Measurements from ENCODE around the gene NEU2.
A peak's percentile ranks its signal among the peaks of the same experiment; 100 is the strongest.
"Not testable (repeated sequence)": the region's sequence is repeated elsewhere in the genome, so short reads cannot be mapped to it uniquely, and the experiment has no call there.

NEU2 gene

DNA sequence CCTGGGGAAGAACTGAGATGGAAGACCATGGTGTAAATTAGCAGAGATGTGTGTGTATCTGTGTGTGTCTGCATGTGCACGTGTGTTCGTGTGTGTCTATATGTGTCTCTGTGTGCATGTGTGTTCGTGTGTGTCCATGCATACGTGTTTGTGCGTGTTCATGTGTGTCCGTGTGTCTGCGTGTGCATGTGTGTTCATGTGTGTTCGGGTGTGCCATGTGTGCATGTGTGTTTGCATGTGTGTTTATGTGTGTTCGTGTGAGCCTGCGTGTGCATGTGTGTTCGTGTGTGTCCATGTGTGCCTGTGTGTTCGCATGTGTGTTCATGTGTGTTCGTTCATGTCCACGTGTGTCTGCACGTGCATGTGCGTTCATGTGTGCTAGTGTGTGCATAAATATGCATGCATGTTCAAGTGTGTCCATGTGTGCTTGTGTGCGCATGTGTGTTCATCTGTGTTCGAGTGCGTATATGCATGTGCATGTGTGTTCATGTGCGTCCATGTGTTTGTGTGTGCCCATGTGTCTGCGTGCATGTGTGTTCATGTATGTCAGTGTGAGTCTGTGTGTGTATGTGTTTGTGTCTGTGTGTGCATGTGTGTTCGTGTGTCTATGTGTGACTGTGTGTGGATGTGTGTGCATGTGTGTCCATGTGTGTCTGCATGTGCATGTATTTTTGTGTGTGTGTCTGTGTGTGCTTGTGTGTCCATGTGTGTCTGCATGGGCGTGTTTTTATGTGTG, 3.1 kb downstream of the NEU2 start:
- no peak for DNase-seq

DNA sequence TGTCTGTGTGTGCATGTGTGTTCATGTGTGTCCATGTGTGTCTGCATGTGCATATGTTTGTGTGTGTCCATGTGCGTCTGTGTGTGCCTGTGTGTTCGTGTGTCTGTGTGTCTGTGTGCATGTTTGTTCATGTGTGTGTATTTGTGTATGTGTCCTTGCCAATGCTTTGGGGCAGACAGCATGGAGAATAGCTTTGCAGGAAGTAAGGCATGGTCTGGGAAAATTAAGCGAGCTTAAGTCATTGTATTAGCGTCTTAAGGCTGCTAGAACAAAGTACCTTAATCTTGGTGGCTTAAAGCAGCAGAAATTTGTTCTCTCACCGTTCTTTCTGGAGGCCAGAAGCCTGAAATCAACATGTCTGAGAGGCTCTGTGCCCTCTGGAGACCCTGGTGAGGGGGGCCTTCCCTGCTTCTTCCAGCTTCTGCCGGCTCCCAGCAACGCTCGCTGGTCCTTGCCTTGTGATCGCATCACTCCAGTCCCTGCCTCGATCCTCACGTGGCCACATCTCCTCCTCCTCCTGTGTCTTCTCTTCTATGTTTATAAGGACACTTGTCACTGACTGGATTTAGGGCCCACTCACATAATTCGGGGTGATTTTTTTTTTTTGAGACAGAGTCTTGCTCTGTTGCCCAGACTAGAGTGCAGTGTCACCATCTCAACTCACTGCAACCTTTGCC, 3.8 kb downstream of the NEU2 start:
- DNase-seq, result no peak

DNA sequence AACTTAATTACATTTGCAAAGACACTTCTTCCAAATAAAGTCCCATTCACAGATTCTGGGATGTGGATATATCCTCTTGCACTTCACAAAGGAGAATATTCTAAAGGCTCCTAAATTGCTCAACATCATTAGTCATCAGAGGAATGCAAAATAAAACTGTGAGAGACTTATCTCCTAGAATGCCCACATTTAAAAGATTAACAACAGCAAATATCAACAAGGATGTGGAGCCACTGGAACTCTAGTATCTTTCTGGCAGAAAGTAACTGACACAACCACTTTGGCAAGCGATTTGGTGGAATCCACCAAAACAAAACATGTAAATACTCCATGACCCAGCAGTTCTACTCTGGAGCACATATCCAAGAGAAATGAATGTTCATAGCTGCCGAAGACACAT, 4.6 kb downstream of the NEU2 start:
- no peak for DNase-seq

DNA sequence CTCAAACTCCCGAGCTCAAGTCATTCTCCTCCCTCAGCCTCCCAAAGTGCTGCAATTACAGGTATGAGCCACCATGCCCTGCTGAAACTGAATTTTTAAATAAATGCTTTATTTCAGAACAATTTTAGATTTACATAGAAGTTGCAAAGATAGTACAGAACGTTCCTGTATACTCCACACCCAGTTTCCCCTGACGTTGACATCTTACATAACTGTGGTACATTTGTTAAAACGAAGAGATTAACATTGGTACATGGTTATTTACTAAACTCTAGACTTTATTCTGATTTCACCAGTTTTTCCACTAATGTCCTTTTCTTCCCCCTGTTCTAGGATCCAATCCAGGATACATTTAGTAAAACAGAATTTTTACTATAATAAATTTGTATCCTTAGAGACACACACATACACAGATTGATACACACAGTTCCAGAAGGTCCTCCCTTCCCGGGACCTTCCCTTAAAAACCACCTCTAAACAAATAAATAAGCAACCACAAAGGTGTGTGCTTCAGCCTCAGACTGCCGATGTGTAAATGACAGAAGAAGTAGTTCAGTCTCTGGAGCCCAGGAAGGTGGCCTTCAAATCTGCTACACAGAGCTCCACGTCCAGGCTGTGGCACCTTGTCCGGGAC, 6.9 kb downstream of the NEU2 start:
- DNase-seq, result no peak

DNA sequence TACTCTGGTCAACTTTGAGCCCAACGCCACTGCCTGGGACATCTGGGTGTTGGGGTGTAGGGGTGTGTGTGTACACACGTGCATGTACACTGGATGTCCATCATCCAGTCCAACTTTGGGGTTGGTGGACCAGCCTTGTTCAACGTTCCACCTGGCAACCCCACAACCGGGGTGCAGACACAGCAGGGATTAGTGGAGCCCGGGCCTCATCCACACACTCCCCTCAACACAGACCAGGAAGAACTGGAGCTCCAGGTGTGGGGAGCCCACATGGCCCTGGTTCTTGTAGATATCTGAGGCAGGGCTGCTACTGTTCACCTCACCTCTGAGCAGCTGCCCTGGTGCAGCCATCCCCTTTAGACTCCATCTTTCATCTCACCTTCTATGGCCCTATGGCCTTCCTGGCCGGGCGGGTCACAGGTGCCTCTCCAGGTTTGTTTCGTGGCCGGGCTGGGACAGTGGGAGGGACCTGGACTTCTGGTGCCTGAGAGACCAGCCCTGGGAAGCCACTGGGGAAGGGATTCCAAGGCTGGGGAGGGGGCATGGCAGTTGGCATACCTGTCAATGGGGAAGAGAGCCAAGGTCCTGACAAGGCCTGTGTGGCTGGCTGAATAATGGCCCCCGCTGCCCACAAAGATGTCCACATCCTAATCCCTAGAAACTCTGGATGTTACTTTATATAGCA, 7.5 kb downstream of the NEU2 start:
- DNase-seq, result peak; percentile 41

DNA sequence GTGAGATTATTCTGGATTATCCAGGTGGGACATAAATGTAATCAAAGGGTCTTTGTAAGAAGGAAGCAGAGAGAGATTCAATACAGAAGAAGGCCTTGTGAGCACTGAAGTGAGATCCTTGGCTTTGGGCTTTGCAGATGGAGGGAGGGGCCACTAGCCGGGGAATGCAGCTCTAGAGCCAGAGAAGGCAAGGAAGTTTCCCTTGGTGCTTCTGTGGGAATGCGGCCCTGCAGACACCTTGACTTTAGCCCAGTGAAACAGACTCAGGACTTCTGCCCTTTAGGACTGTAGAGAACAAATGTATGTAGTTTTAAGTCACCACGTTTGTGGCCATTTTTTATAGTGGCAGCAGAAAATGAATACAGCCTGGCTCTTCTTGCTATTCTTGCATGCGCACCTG, 8.1 kb downstream of the NEU2 start:
- peak; percentile 30 for DNase-seq

DNA sequence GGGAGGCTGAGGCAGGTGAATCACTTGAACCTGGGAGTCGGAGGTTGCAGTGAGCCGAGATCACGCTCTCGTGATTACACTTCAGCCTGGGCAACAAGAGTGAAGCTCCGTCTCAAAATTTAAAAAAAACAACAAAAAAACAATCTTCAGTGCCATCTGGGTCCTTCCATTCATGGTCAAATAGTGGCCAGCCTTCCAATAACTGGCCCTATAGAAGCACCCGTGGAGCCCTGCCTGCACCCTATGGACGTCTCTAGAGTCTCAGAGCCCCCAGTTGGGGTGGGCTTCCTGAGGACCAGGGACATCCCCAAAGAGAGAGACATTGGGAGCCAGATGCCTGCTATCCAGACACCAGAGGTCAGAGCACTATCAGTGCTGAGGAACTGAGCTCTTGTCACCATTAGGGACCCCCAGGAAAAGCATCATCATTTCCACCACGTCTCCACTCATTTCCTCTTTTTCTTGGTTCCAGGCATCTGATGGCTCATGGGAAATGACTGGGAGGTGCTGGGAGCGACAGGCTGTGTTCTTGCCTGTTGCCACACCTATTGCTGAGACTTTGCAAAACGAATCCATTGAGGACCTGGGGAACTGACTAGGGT, 9.4 kb downstream of the NEU2 start:
- peak; percentile 16 for DNase-seq

DNA sequence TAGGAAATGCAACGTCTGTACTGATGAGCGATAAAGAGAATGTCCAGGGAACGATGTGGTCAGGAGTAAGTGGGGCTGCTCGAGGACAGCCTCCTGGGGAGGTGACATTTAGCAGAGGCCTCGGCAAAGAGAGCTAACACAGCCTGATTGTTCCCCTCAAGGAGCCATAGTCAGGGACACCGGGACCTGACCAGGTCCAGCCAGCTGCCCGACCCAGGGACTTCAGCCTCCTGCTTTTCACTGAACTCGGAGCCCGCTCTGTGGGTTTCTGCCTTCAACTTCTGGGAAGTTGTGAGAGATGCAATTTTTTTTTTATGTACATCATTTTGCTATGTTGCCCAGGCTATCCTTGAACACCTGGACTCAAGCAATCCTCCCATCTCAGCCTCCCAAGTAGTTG, 10.1 kb downstream of the NEU2 start:
- DNase-seq, result no peak

DNA sequence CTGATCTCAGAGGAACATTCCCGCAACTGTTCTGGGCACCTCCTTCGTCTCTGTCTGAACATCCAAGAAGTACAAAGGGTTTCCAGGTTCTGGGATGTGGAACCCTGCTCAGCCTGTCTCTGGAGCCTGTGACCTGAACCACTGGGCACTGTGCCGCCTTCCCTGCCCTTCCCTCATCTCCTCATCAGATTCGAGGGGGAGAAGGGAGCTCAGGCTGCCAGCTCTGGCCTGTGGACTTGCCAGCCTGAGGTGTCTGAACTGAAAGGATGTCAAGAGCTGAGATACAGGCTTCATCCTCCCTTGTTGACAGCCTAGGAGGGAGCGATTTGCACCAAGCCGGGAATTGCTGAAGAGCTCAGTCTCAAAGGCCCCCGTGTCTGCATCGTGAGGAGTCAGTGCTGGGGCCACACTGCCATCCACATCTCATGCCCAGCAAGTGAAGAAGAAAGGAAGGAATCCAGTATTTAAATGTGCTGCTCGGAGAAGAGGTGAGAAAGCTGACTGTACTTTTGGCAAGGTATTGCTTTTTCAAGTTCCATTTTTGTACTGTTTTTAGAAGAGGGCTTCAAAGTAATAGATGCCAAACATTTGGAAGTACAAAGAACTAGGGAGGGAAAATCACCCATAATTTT, 12.6 kb downstream of the NEU2 start:
- no peak for DNase-seq

DNA sequence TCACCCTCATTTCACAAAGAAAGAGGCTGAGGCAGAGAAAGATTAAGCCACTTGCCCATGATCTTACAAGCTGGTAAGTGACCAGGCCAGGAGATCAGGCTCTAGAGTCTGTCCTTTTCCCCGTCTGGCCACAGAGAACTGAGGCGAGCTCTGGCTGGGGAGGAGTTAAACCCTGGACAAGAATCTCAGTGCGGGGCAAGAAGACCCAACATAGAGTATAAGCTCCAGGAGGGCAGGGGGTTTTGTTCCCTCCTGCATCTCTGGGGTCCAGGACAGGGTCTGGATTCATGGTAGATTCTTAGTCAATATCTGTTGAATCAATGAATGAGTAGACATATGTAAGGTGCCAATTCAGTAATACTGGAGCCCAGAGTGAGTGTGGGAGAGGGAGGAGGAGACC, 14.7 kb downstream of the NEU2 start:
- peak; percentile 31 for DNase-seq

DNA sequence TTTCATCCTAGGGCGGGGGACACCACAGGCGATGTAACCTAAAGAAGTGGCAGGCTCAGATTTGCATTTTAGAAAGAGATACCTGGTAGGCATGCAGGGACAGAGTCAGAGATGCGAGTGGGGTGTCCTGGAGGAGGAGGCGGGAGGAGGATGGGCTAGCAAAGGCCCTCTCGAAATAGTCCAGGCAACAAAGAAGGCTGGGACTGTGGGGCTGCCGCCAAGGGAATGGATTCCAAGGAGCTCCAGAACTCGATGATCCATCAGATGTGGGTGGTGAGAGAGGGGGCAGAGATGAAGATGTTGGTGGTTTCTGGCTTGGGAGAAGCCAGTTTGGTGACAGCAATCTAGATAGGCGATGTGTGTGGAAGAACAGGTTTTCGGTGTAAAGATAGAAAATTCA, 15.2 kb downstream of the NEU2 start:
- peak; percentile 48 for DNase-seq

DNA sequence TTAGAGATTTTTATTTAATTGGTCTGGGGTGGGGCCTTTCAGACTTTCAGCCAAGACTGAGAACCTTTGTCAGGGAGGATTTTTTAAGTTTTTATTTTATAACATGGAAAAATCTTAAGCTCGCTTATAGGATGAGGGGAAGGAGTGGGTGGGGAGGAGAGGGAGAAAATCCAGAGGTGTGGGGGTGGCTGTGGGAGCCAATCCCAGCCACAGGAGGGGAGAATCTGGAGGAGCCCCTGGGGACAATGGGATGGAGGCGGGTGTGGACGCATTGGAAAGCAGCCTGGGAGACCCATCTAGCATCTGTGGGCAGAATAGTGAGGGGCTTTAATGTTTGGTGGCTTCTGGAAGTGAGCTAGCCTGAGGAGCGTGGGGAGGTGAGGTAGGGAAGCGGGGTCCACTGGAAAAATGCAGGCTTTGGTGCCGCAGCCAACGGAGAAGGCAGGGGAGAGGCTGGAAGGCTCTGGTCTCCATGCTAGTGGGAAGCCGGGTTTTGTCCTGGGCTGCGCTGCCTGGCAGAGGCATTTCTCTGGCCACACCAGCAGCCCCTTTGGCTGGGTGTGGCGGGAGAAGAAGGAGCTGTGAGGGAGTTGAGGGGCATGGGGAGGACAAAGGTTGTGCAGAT, 16.2 kb downstream of the NEU2 start:
- DNase-seq, result peak; percentile 51

DNA sequence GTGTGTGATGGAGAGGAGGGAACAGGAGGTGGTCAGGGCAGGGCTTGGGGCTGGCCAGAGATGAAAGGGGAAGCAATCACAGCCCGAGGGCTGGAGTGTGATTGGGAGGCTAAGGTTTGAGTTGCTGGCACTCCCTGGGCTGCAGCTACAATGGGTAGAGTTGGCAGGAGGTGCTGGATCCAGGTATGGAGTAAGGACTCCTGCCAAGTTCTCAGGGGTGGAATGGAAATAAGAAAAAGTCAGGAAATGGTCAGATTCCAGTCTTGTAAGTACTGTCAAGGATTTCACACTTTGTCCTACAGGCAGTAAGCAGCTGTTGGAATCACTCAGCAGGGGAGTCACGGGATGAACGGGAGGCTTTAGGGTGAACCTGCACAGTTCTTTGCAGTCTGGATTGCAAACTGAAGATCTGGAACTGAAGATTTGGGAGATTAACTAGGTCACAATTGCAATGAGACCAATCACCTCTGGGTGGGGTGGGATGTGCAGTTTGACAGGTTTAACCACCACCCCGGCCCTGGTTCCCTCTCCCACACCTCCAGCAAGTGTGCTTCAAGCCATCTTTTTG, 16.8 kb downstream of the NEU2 start:
- DNase-seq, result peak; percentile 45

DNA sequence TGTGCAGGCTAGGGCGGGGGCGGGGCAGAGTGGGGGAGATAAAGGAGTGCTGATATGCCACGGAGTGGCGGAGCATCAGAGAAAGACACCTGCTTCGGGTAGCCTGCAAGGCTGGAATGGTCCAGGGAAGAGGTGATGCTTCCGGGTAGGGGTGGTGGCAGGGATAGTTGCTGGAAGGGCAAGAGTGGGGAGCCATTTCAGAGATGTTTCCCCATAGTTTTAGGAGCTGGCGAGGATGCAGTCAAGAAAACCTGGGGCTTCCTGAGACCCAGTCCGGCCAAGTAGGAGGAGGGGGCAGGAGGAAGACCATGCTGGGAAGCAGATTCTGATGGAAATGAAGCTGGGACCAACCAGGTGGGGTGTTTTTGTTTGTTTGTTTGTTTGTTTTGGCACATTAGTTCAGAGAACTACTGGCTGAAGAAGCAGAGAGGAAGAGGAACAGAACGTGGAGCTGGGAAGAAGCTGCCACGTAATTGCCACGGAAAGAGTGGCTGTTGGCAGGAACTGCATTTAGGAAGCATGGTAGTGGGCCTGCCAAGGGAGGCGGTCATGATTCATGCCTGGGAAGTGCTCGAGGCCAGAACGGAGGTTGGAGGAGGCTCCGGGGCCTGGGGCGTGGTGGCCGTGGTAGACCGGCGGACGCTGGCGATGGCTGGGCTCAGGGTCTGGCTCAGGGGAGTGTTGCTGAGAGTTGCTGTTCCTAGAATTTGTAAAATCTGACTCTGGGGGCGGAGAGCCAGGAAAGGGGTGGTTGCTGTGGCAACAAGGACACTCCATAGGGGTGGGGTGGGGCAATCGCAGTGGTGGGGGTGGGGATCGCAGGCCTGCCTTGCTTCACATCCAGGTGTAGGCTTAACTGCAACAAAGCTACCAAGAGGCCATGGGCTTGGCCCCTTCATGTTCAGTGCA, 19.0 kb downstream of the NEU2 start:
- peak; percentile 51 for DNase-seq

DNA sequence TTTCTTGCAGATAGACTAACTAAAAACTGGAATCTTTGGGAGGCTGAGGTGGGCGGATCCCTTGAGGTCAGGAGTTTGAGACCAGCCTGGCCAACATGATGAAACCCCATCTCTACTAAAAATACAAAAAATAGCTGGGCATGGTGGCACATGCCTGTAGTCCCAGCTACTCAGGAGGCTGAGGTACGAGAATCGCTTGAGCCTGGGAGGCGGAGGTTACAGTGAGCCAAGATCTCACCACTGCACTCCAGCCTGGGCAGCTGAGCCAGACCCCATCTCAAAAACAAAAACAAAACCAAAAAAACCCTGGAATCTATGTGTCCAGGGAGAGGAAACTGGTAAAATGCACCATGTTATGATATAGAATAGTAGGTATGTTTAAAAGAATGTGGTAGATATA, 20.0 kb downstream of the NEU2 start:
- DNase-seq, result not testable (repeated sequence)

DNA sequence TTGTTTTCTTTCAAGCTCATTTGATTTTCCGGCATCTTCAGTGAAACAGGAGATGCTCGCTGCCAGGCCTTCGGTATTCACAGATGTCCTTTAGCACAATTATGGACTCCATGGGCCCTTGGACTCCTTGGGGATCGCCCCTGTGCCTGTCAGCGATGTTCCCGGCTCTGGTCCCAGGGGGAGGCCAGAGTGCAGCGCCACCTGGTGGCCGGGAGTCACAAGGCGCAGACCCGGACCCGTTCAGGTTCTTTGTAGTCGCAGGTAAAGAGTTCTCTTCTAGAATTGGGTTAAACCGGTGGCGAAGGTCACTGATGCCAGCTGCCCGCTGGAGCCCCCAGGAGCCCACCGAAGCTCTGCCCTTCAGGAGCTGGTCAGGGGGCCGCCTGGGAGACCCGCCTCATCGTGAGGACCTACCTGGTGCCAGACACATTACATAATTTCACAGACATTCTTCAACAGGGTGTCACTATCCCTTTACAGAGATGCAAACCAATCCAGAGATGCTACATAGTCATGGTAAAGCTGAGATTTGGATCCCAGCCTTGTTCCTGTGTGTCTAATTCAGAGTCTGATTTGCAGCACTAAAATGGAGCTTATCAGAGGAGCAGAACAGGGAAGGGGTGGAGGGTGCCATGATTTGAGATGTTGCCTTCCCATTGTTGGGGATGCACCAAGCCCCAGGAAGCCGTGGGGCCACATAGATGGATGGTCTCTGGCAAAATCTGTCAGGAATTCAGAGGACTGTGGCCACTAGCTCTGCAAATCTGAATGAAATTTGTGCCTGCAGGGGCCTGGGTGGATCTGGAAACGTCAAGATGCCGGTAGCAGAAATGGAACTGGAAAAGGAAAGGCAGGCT, 21.7 kb downstream of the NEU2 start:
- peak; percentile 92 for DNase-seq

DNA sequence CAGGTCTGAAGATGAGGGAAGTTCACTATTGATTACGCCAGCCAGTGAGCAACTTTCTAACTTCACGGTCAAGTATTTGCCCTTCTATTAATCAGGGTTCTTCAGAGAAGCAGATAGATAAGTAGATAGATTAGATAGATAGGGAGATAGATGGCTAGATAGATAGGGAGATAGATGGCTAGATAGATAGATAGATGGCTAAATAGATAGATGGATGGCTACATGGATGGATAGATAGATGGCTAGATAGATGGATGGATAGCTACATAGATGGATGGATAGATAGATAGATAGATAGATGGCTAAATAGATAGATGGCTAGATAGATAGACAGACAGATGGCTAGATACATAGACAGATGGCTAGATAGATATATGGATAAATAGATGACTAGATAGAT, 22.9 kb downstream of the NEU2 start:
- DNase-seq, result no peak

DNA sequence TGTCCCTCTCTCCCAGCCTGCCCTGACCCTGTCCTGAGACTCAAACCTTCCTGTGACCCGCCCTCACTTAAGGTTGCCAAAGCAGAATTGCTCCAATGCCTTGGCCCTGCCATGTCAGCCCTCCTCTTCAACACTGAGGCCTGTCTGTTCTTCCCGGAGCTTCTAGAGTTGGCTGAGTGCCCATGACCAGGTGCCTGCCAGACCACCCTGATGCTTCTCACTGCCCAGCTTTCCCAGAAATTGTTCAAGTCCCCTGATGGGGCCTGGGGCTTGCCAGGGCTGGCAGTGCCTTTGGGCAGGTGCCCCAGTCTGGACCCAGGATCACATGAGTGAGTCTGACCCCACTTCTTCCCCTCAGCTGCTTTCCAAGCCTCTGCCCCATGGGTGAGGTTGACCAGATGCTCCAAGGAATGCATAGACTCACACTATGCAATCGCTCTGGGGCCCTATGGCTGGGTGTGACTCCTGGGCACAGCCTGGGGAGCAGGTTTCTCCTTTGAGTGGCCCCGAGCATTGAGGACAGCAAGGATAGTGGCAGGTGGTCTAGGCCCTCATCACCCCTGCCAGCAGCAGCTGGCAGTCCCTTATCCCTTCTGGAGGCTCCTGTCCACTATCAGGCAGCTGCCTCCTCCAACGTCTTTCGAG, 24.6 kb downstream of the NEU2 start:
- DNase-seq, result peak; percentile 55

All from activated effector memory CD4-positive, alpha-beta T cell treated with anti-CD3 and anti-CD28 coated beads, Interleukin-2, amount 50 U/mL, for 16 hours (primary cell).